ENCODE measurements around the gene ATG2B. TPM values are rescaled to one million over a fixed set of nuclear protein-coding genes. Genes with fewer than 3 reads are reported as not detected.

Gene ATG2B
- total RNA-seq, 2 donors from 2014 or later: 29.1 to 47.4 TPM

- Histone ChIP-seq H3K27me3 (replicated peaks; ENCODE audit: insufficient read depth) (no peaks in the 10 kb centered on the region), H3K4me3 (no peak overlapping the region), H3K36me3 (no peaks in the 10 kb centered on the region), H3K9me3 (no peaks in the 10 kb centered on the region), H3K27ac (no peak overlapping the region), H3K4me1 (ENCODE audit: control insufficient read depth in 1 of 2, low read depth in 2 of 2) (no peaks in the 10 kb centered on the region)
- ATAC-seq (ENCODE audit: insufficient number of reproducible peaks, low FRiP score, low read depth): no peak
- no peak for TF ChIP-seq CTCF (IDR thresholded peaks at IDR 0.05)
- DNase-seq (ENCODE audit: low spot score): no peak
These were observed 106.7 kb downstream of the ATG2B start for GRCh38 chr14:96256407-96256806.

- H3K27me3 ChIP-seq (replicated peaks; ENCODE audit: insufficient read depth): no peaks in the 10 kb centered on the region
- ATAC-seq (ENCODE audit: insufficient number of reproducible peaks, low FRiP score, low read depth): no peak
- DNase-seq (ENCODE audit: low spot score): no peak
- no peak within 1 kb of the TSS for H3K4me3 ChIP-seq
- H3K36me3 ChIP-seq: no peaks in the 10 kb centered on the region
- no peak within 1 kb of the TSS for H3K27ac ChIP-seq
- TF ChIP-seq CTCF (IDR thresholded peaks at IDR 0.05): no peak
- no peaks in the 10 kb centered on the region for H3K4me1 ChIP-seq (ENCODE audit: control insufficient read depth in 1 of 2, low read depth in 2 of 2)
- H3K9me3 ChIP-seq: no peaks in the 10 kb centered on the region
These were observed 107.4 kb downstream of the ATG2B start, which contains the start of gene BDKRB1 for GRCh38 chr14:96255501-96256366. Gene BDKRB1 (plus strand): TSS chr14:96256210. CDS start chr14:96263683, 7,473 bp downstream.

- Histone ChIP-seq H3K27ac (no peak overlapping the region), H3K27me3 (replicated peaks; ENCODE audit: insufficient read depth) (no peaks in the 10 kb centered on the region), H3K36me3 (no peaks in the 10 kb centered on the region), H3K9me3 (no peaks in the 10 kb centered on the region), H3K4me1 (ENCODE audit: control insufficient read depth in 1 of 2, low read depth in 2 of 2) (no peaks in the 10 kb centered on the region), H3K4me3 (no peak overlapping the region)
- no peak for TF ChIP-seq CTCF (IDR thresholded peaks at IDR 0.05)
- DNase-seq (ENCODE audit: low spot score) (no peak), ATAC-seq (ENCODE audit: insufficient number of reproducible peaks, low FRiP score, low read depth) (no peak)
These were observed 108.5 kb downstream of the ATG2B start for GRCh38 chr14:96254687-96255086.

GRCh38 chr14:96252999-96253539, 110.1 kb downstream of the ATG2B start:
- no peak overlapping the region for H3K4me3 ChIP-seq
- ATAC-seq (ENCODE audit: insufficient number of reproducible peaks, low FRiP score, low read depth): no peak
- no peaks in the 10 kb centered on the region for H3K9me3 ChIP-seq
- TF ChIP-seq CTCF (IDR thresholded peaks at IDR 0.05): no peak
- no peak overlapping the region for H3K27ac ChIP-seq
- no peaks in the 10 kb centered on the region for H3K4me1 ChIP-seq (ENCODE audit: control insufficient read depth in 1 of 2, low read depth in 2 of 2)
- DNase-seq (ENCODE audit: low spot score): no peak
- no peaks in the 10 kb centered on the region for H3K36me3 ChIP-seq
- H3K27me3 ChIP-seq (replicated peaks; ENCODE audit: insufficient read depth): no peaks in the 10 kb centered on the region

GRCh38 chr14:96252323-96252998, 110.7 kb downstream of the ATG2B start:
- H3K4me1 ChIP-seq (ENCODE audit: control insufficient read depth in 1 of 2, low read depth in 2 of 2): no peaks in the 10 kb centered on the region
- TF ChIP-seq CTCF (IDR thresholded peaks at IDR 0.05): no peak
- no peak overlapping the region for H3K27ac ChIP-seq
- H3K9me3 ChIP-seq: no peaks in the 10 kb centered on the region
- no peaks in the 10 kb centered on the region for H3K36me3 ChIP-seq
- H3K27me3 ChIP-seq (replicated peaks; ENCODE audit: insufficient read depth): no peaks in the 10 kb centered on the region
- ATAC-seq (ENCODE audit: insufficient number of reproducible peaks, low FRiP score, low read depth): no peak
- H3K4me3 ChIP-seq: no peak overlapping the region
- DNase-seq (ENCODE audit: low spot score): no peak

All from thoracic aorta (tissue), 2 donors.